Fibroblast of lung (primary cell): ENCODE results near the gene HBP1.

Source experiments
- EZH2 ChIP-seq: IDR thresholded peaks from 2 replicates; pipeline ENCODE4 v1.5.1; 2012; ENCODE audit warnings: low read length, control low read depth, mild to moderate bottlenecking; ENCODE audit errors: missing control alignments
- TF ChIP-seq, protein P1 (sequence below), 2 donors: IDR thresholded peaks in 1 of 2; conservative IDR thresholded peaks in 1 of 2; 1 replicate in 1 of 2; 2 replicates in 1 of 2; pipeline ENCODE4 v1.5.1; 2011 to 2012; ENCODE audit warnings: low read length in 2 of 2, control low read depth in 1 of 2, inconsistent platforms in 1 of 2, low read depth in 1 of 2, mild to moderate bottlenecking in 1 of 2

DNA sequence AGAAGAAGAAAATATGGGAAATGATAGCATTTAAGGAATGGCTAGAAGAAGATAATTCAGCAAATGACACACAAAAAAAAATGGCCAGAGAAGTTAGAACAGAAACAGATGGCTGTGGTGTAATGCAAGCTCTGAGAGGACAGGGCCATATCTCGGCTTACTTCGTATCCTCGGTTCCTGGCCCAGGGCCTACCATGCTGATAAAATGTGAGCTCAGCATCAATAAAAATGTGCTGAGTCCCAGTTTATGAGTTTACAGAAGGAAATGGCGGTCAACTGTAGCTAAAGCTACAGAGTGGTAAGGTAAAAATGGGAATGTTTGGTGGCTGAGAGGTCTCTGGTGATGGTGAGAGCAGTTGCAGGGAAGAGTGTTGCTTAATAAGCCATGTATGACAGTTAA lies 40.8 kb downstream of the HBP1 start:
- TF ChIP-seq, protein P1, sequence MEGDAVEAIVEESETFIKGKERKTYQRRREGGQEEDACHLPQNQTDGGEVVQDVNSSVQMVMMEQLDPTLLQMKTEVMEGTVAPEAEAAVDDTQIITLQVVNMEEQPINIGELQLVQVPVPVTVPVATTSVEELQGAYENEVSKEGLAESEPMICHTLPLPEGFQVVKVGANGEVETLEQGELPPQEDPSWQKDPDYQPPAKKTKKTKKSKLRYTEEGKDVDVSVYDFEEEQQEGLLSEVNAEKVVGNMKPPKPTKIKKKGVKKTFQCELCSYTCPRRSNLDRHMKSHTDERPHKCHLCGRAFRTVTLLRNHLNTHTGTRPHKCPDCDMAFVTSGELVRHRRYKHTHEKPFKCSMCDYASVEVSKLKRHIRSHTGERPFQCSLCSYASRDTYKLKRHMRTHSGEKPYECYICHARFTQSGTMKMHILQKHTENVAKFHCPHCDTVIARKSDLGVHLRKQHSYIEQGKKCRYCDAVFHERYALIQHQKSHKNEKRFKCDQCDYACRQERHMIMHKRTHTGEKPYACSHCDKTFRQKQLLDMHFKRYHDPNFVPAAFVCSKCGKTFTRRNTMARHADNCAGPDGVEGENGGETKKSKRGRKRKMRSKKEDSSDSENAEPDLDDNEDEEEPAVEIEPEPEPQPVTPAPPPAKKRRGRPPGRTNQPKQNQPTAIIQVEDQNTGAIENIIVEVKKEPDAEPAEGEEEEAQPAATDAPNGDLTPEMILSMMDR (conservative IDR thresholded peaks at IDR 0.05 in 1 of 2, IDR thresholded peaks at IDR 0.05 in 1 of 2; ENCODE audit: low read depth in 1 of 2, low read length in 2 of 2): no peak
- no peak for TF ChIP-seq EZH2
